GM13977 (cell line): Measurements from ENCODE around the gene IRF3.

Experiments used
- DNase-seq: peaks from one replicate; pipeline ENCODE4 v3.0.0; 2012; ENCODE audit warnings: low spot score
- in situ Hi-C: fragments of 300-500 bp; cut with MboI; formaldehyde crosslinking; loops from one replicate; pipeline ENCODE4 v1.12.0; 2022; ENCODE audit warnings: low sequenced_read_pairs, low pct_unique_long_range_greater_than_20kb, mixed read lengths, inconsistent platforms; ENCODE audit not compliant: unreplicated experiment
- TF ChIP-seq, protein P1 (sequence below): IDR thresholded peaks from 2 replicates; pipeline ENCODE4 v1.5.1; 2012; ENCODE audit warnings: mild to moderate bottlenecking, control low read depth; ENCODE audit not compliant: insufficient read depth; ENCODE audit errors: extremely low read depth, missing control alignments

Gene IRF3

DNA sequence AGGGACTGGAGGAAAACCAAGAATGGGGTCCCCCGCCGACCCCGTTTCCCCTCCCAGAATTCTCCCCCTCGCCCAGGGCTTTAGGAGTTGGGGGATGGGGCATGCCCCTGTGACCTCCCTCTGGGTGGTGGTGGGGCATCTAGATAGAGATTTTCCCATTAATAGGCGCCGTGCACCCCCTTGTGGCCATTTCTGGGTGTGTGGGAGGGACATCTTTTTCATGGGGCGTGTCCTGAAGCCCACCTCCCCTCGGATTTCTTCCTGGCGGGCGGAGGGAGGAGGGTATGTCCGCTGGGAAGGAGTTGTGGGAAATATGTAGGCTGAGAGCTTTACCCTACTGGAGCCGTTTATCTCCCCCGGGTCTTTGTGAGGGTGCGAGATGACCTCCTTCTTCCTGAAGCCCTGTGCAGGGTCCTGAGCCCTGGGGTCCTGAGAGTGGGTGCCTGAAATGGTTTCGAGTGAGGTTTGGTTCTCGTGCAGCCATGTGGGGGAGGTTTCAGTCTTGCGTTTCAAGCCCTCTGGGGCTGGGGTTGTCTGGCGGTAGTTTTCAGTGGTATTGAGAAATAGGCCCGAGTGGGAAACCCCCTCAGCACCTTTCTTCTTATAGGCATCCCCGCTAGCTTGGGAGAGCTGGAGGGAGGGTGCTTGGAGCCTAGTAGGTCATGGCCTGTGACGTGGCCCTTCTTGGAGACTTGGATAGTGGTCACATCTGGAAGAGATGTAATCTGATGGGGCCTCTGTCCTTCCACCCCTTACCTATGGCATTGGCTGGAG, 12.4 kb upstream of the IRF3 start:
- in situ Hi-C loops: no loop called here
- DNase-seq: peak; percentile 86
- TF ChIP-seq, protein P1, sequence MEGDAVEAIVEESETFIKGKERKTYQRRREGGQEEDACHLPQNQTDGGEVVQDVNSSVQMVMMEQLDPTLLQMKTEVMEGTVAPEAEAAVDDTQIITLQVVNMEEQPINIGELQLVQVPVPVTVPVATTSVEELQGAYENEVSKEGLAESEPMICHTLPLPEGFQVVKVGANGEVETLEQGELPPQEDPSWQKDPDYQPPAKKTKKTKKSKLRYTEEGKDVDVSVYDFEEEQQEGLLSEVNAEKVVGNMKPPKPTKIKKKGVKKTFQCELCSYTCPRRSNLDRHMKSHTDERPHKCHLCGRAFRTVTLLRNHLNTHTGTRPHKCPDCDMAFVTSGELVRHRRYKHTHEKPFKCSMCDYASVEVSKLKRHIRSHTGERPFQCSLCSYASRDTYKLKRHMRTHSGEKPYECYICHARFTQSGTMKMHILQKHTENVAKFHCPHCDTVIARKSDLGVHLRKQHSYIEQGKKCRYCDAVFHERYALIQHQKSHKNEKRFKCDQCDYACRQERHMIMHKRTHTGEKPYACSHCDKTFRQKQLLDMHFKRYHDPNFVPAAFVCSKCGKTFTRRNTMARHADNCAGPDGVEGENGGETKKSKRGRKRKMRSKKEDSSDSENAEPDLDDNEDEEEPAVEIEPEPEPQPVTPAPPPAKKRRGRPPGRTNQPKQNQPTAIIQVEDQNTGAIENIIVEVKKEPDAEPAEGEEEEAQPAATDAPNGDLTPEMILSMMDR: peak; percentile 56

DNA sequence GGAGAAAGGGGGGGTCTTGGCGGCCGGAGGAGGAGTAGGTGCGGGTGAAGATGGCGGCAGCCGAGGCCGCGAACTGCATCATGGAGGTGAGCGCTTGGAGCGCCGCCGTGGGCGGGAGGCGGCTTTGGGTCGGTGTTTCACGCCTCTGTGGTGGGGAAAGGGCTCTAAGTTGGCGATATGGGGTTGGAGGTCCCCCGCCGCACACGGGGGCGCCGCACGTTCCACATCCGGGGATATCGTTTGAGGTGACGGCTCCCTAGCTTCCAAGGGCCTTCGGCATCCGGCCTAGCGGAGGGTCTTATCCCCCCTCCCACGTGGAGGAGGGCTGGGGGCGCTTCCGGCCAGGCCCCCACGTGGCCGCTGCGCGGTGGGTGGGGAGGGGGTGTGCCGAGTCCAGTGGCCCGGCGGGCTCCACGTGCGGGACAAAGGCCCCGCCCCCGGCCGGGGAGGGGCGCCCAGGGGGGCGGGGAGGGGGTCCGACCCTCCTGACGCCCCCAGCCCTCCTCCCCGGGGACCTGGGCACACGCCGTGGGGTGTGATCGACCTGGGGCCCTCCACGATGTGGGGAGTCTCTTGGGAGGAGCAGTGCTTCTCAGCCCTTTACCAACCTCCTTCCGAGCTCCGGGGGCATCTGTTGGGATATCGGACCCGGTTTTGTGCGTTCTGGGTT, 11.7 kb upstream of the IRF3 start, which contains the start of gene PRMT1:
PRMT1 (plus strand) TSS at position 41 of the 670 bp plus-strand sequence; CDS start at position 51, 10 bp downstream.
- in situ Hi-C loops: no loop called here
- TF ChIP-seq, protein P1: no peak
- DNase-seq: peak; percentile 62

DNA sequence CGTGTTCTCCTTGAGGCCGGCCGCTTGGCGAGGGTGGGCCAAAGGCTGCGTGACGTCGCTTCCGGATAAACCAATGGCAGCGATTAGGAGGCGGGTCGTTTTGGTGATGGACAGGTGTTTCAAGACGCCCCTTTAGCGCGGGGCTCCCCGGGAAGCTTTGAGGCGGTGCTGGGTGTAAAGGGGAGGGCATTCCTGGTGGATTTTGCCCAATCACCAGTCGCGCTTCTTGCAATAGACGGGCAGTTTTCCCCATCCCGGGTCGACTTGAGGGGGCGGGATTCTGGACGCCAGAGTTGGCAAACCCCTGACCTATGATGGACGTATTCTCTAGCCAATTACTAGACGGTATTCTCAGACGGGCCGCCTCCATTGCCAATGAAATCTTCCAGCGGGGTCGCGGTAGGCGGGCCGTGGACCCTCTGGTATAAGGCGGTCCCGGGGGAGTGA, 11.2 kb upstream of the IRF3 start:
- TF ChIP-seq, protein P1: no peak
- peak; percentile 98 for DNase-seq
- in situ Hi-C loops: no loop called here

DNA sequence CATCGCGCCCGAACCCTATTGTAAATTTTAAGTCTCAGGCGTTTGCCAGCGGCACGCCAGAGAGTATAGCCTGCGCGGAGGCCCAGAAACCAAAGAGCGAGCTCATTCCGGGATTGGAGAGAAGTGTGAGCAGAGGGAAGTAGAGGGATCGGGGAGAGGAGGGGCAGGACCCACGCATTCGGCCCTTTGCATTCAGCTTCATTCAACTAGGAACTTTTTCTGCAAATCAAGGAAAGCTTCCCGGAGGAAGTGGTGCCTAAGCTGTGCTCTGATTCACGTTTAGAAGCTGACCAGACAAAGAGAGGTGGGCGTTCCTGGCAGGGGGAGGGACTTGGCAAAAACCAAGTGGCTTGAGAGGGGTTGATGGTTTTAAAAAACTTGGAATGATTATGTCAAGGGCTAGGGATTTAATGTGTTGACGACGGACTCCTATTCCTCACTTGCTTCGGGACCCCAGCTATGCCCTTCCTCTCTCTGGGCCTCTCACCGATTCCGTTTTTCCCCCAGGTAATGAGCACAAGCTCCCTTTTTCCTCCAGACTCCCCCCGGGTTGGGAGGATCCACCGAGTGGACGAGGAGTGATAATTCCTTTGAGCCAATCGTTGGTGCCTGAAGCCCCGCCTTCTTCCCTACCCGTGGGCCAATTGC, 10.6 kb upstream of the IRF3 start:
- in situ Hi-C loops: no loop called here
- TF ChIP-seq, protein P1: no peak
- DNase-seq: peak; percentile 84

DNA sequence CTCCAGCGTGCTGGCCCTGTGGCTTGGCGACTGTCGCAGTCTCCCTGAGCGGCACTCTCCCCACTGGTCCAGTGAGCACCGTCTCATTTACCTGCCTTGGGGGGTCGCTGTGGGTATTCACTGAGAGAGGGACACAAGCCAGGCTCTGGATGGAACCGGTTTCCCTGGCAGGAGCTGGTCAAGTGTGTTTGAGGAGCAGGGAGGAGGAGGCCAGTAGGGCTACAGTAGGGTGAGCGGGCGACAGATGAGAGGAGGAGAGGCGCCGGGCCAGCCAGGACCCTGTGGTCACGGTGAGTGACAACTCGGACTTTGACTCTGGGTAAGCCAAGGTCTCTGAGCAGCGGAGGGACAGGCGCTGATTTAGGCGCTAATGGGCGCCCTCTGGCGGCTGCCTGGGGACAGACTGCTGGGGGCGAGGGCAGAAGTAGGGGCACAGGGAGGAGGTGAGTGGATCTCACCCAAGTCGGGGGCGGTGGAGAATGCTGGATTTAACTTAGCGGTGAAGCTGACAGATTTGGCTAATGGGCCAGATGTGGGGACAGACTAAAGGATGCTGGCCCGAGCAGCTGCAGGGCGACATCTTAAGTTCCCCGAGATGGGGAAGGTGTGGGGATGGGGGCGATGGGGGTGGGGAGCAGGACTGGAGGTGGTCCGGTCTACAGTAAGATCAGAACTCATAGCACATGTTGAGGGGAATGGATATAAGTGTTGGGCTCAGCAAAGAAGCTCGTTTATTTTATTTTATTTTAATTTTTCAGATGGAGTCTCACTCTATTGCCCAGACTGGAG, 6.7 kb upstream of the IRF3 start:
- peak; percentile 91 for DNase-seq
- in situ Hi-C loops: no loop called here
- TF ChIP-seq, protein P1: peak; percentile 96

DNA sequence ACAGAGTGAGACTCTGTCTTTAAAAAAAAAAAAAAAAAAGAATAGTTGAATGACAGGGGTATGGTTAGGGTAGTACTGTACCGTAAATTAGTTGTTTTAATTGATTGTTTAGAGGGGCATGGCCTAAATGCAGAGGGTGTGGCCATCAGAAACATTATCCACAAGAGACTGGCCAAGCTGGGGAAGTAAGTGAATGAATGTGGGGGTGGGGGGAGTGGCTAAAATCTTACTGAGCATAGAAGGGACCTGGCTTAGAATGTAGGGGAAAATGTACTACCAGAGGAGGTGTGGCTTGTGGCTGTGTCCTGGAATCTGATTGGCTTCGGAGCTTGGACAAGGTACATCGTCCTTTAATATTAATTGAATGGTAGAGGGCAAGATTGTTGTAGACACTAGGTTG, 3.9 kb upstream of the IRF3 start:
- no peak for DNase-seq
- TF ChIP-seq, protein P1: no peak
- in situ Hi-C loops: no loop called here
